K562 (cell line): ENCODE data around the gene TRIOBP. TPM values are rescaled to one million over a fixed set of nuclear protein-coding genes. Genes with fewer than 3 reads are reported as not detected.

Source experiments
- ATF1 ChIP-seq, 2 experiments: fragments of 450-650 bp in 1 of 2; IDR thresholded peaks; 2 replicates each; pipeline ENCODE4 v1.6.1; 2016; ENCODE audit warnings: missing compliant biosample characterization in 1 of 2, missing genetic modification characterization in 1 of 2
- FOXA3 ChIP-seq, 2 experiments: fragments of 450-650 bp in 1 of 2; sonication (generic) in 1 of 2; formaldehyde crosslinking; IDR thresholded peaks in 1 of 2; conservative IDR thresholded peaks in 1 of 2; 2 replicates each; pipeline versions ENCODE4 v1.4.0 to v1.8.0; 2020 to 2022; ENCODE audit warnings: mild to moderate bottlenecking in 2 of 2, missing genetic modification reagents in 1 of 2
- MEIS2 ChIP-seq: fragments of 450-650 bp; IDR thresholded peaks from 2 replicates; pipeline ENCODE4 v1.6.1; 2014; ENCODE audit warnings: mild to moderate bottlenecking; ENCODE audit not compliant: partially characterized antibody
- MTF1 ChIP-seq: fragments of 250-450 bp; sonication (Bioruptor Pico); IDR thresholded peaks from 2 replicates; pipeline ENCODE4 v1.9.0; 2021; ENCODE audit warnings: moderate library complexity, mild to moderate bottlenecking, inconsistent platforms, borderline replicate concordance
- ZNF75A ChIP-seq: fragments of 450-650 bp; formaldehyde crosslinking; IDR thresholded peaks from 2 replicates; pipeline ENCODE4 v1.4.0; 2020; ENCODE audit warnings: mild to moderate bottlenecking
- polyA plus RNA-seq, 8 experiments: library from polyadenylated mRNA; depleted of rRNA in 4 of 8; stranded (reverse) in 5 of 8; unstranded in 3 of 8; fragments of >200 nt; fragmentation: Nextera tagmentation in 2 of 8; fragmentation: Illumina TruSeq in 1 of 8; extraction: Ambion mirVana in 2 of 8; extraction: Trizol in 1 of 8; gene quantifications; 2 replicates each; pipeline versions ENCODE4 v1.2.1 to v1.2.3, GENCODE V29; 2011 to 2014; ENCODE audit warnings: inconsistent platforms in 1 of 8, missing spikeins in 1 of 8
- total RNA-seq, 7 experiments: library from RNA; depleted of rRNA in 6 of 7; stranded (reverse); fragments of >200 nt in 6 of 7; fragmentation: Illumina TruSeq in 2 of 7; extraction: Trizol in 2 of 7; gene quantifications; 2 replicates each; pipeline versions ENCODE4 v1.2.1 to v1.2.3, GENCODE V29; 2011 to 2021; ENCODE audit warnings: low replicate concordance in 1 of 7
- TF ChIP-seq, protein P1 (sequence below): fragments of 450-650 bp; IDR thresholded peaks from 2 replicates; pipeline ENCODE4 v1.6.1; 2016; ENCODE audit warnings: mild to moderate bottlenecking, moderate library complexity
- TF ChIP-seq, protein P2 (sequence below): sonication (generic); formaldehyde crosslinking; IDR thresholded peaks from 2 replicates; pipeline ENCODE4 v1.8.0; 2022; ENCODE audit warnings: mild to moderate bottlenecking, missing genetic modification reagents
- TF ChIP-seq, protein P3 (sequence below), 2 experiments: fragments of 450-650 bp in 1 of 2; sonication (generic) in 1 of 2; formaldehyde crosslinking in 1 of 2; IDR thresholded peaks in 1 of 2; conservative IDR thresholded peaks in 1 of 2; 2 replicates each; pipeline versions ENCODE4 v1.6.1 to v1.8.1; 2016 to 2023; ENCODE audit warnings: mild to moderate bottlenecking in 2 of 2, moderate library complexity in 2 of 2, inconsistent platforms in 1 of 2, missing genetic modification reagents in 1 of 2

Gene TRIOBP
- total and polyA plus RNA-seq, 9 of the 15 experiments (the other 6 are each of a cell fraction or from before 2014, with no cell fraction given), result 0.24 to 13.8 (median 5.5) TPM

GRCh38 chr22:37661160-37661924, 35.5 kb upstream of the TRIOBP start (continued):
- TF ChIP-seq, protein P1, sequence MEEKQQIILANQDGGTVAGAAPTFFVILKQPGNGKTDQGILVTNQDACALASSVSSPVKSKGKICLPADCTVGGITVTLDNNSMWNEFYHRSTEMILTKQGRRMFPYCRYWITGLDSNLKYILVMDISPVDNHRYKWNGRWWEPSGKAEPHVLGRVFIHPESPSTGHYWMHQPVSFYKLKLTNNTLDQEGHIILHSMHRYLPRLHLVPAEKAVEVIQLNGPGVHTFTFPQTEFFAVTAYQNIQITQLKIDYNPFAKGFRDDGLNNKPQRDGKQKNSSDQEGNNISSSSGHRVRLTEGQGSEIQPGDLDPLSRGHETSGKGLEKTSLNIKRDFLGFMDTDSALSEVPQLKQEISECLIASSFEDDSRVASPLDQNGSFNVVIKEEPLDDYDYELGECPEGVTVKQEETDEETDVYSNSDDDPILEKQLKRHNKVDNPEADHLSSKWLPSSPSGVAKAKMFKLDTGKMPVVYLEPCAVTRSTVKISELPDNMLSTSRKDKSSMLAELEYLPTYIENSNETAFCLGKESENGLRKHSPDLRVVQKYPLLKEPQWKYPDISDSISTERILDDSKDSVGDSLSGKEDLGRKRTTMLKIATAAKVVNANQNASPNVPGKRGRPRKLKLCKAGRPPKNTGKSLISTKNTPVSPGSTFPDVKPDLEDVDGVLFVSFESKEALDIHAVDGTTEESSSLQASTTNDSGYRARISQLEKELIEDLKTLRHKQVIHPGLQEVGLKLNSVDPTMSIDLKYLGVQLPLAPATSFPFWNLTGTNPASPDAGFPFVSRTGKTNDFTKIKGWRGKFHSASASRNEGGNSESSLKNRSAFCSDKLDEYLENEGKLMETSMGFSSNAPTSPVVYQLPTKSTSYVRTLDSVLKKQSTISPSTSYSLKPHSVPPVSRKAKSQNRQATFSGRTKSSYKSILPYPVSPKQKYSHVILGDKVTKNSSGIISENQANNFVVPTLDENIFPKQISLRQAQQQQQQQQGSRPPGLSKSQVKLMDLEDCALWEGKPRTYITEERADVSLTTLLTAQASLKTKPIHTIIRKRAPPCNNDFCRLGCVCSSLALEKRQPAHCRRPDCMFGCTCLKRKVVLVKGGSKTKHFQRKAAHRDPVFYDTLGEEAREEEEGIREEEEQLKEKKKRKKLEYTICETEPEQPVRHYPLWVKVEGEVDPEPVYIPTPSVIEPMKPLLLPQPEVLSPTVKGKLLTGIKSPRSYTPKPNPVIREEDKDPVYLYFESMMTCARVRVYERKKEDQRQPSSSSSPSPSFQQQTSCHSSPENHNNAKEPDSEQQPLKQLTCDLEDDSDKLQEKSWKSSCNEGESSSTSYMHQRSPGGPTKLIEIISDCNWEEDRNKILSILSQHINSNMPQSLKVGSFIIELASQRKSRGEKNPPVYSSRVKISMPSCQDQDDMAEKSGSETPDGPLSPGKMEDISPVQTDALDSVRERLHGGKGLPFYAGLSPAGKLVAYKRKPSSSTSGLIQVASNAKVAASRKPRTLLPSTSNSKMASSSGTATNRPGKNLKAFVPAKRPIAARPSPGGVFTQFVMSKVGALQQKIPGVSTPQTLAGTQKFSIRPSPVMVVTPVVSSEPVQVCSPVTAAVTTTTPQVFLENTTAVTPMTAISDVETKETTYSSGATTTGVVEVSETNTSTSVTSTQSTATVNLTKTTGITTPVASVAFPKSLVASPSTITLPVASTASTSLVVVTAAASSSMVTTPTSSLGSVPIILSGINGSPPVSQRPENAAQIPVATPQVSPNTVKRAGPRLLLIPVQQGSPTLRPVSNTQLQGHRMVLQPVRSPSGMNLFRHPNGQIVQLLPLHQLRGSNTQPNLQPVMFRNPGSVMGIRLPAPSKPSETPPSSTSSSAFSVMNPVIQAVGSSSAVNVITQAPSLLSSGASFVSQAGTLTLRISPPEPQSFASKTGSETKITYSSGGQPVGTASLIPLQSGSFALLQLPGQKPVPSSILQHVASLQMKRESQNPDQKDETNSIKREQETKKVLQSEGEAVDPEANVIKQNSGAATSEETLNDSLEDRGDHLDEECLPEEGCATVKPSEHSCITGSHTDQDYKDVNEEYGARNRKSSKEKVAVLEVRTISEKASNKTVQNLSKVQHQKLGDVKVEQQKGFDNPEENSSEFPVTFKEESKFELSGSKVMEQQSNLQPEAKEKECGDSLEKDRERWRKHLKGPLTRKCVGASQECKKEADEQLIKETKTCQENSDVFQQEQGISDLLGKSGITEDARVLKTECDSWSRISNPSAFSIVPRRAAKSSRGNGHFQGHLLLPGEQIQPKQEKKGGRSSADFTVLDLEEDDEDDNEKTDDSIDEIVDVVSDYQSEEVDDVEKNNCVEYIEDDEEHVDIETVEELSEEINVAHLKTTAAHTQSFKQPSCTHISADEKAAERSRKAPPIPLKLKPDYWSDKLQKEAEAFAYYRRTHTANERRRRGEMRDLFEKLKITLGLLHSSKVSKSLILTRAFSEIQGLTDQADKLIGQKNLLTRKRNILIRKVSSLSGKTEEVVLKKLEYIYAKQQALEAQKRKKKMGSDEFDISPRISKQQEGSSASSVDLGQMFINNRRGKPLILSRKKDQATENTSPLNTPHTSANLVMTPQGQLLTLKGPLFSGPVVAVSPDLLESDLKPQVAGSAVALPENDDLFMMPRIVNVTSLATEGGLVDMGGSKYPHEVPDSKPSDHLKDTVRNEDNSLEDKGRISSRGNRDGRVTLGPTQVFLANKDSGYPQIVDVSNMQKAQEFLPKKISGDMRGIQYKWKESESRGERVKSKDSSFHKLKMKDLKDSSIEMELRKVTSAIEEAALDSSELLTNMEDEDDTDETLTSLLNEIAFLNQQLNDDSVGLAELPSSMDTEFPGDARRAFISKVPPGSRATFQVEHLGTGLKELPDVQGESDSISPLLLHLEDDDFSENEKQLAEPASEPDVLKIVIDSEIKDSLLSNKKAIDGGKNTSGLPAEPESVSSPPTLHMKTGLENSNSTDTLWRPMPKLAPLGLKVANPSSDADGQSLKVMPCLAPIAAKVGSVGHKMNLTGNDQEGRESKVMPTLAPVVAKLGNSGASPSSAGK, result 0 out of 2 replicates have a peak, but pooled peaks have one; percentile 12
- TF ChIP-seq ATF1 (CRISPR knock-in tag; IDR thresholded peaks at IDR 0.05) (no peak), ATF1 (tag; IDR thresholded peaks at IDR 0.05) (peak; percentile 84), MEIS2 (peak; percentile 43), ZNF75A (CRISPR knock-in tag) (no peak), MTF1 (CRISPR knock-in tag) (no peak), FOXA3 (CRISPR knock-in tag; conservative IDR thresholded peaks at IDR 0.05 in 1 of 2, IDR thresholded peaks at IDR 0.05 in 1 of 2) (no peak)
- TF ChIP-seq, protein P2, sequence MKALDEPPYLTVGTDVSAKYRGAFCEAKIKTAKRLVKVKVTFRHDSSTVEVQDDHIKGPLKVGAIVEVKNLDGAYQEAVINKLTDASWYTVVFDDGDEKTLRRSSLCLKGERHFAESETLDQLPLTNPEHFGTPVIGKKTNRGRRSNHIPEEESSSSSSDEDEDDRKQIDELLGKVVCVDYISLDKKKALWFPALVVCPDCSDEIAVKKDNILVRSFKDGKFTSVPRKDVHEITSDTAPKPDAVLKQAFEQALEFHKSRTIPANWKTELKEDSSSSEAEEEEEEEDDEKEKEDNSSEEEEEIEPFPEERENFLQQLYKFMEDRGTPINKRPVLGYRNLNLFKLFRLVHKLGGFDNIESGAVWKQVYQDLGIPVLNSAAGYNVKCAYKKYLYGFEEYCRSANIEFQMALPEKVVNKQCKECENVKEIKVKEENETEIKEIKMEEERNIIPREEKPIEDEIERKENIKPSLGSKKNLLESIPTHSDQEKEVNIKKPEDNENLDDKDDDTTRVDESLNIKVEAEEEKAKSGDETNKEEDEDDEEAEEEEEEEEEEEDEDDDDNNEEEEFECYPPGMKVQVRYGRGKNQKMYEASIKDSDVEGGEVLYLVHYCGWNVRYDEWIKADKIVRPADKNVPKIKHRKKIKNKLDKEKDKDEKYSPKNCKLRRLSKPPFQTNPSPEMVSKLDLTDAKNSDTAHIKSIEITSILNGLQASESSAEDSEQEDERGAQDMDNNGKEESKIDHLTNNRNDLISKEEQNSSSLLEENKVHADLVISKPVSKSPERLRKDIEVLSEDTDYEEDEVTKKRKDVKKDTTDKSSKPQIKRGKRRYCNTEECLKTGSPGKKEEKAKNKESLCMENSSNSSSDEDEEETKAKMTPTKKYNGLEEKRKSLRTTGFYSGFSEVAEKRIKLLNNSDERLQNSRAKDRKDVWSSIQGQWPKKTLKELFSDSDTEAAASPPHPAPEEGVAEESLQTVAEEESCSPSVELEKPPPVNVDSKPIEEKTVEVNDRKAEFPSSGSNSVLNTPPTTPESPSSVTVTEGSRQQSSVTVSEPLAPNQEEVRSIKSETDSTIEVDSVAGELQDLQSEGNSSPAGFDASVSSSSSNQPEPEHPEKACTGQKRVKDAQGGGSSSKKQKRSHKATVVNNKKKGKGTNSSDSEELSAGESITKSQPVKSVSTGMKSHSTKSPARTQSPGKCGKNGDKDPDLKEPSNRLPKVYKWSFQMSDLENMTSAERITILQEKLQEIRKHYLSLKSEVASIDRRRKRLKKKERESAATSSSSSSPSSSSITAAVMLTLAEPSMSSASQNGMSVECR (CRISPR knock-in tag), result no peak
- TF ChIP-seq, protein P3, sequence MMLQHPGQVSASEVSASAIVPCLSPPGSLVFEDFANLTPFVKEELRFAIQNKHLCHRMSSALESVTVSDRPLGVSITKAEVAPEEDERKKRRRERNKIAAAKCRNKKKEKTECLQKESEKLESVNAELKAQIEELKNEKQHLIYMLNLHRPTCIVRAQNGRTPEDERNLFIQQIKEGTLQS (IDR thresholded peaks at IDR 0.05), result peak; percentile 73
- TF ChIP-seq, protein P3 (CRISPR knock-in tag; conservative IDR thresholded peaks at IDR 0.05), result no peak
